Large intestine (tissue), 3 donors: ENCODE measurements around the gene TARP.
A peak's percentile ranks its signal among the peaks of the same experiment; 100 is the strongest.
"Not testable (repeated sequence)": the region's sequence is repeated elsewhere in the genome, so short reads cannot be mapped to it uniquely, and the experiment has no call there.

Experiments used
- DNase-seq, 2 donors: peaks; one replicate each; pipeline versions ENCODE4 v3.0.0 to v3.0.0-alpha.2; 2013
- H3K27ac ChIP-seq: one replicate; pipeline ENCODE4 v1.5.1; 2013; ENCODE audit warnings: low read length
- H3K27me3 ChIP-seq: 2 replicates; pipeline ENCODE4 v1.6.1; 2013; ENCODE audit warnings: low read length; ENCODE audit not compliant: control insufficient read depth, insufficient read depth
- H3K36me3 ChIP-seq: 2 replicates; pipeline ENCODE4 v1.6.1; 2013; ENCODE audit warnings: low read length; ENCODE audit not compliant: control insufficient read depth, insufficient read depth
- H3K4me1 ChIP-seq: one replicate; pipeline ENCODE4 v1.6.1; 2013; ENCODE audit warnings: low read length; ENCODE audit not compliant: control insufficient read depth, insufficient read depth
- H3K4me3 ChIP-seq: one replicate; pipeline ENCODE4 v1.5.1; 2013; ENCODE audit warnings: low read length
- H3K9me3 ChIP-seq: one replicate; pipeline ENCODE4 v1.6.1; 2013; ENCODE audit warnings: mild to moderate bottlenecking, low read depth, low read length, moderate library complexity; ENCODE audit not compliant: control insufficient read depth
- WGBS: methylation state at CpG from one replicate; pipeline ENCODE4 v1.1.5; 2013; ENCODE audit warnings: low lambda C conversion rate; ENCODE audit not compliant: insufficient coverage; 5-methylcytosine and 5-hydroxymethylcytosine counted together

Gene TARP

DNA sequence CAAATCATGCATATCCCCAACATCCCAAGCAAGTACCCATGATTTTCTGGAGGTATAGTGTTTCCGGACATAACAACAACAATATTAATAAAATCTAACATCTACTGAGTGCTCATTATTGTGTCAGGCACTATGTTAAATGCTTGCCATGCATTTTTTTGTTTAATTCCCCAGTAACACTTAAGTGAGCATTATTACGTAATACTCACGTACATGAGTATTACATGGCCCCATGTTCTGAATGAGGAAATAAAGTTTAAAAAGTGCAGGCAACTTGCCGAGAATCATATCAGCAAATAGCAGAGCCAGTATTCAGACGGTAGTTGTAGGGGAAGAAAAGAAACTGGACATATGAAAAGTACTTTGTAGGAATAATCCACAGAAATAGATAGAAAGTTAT lies 30.1 kb downstream of the TARP start:
- H3K27ac ChIP-seq, DNase-seq, H3K4me1 ChIP-seq, H3K36me3 ChIP-seq, H3K4me3 ChIP-seq, H3K27me3 ChIP-seq, H3K9me3 ChIP-seq: not testable (repeated sequence)
- 73% methylated on average over 3 of the region's 5 CpGs for WGBS

DNA sequence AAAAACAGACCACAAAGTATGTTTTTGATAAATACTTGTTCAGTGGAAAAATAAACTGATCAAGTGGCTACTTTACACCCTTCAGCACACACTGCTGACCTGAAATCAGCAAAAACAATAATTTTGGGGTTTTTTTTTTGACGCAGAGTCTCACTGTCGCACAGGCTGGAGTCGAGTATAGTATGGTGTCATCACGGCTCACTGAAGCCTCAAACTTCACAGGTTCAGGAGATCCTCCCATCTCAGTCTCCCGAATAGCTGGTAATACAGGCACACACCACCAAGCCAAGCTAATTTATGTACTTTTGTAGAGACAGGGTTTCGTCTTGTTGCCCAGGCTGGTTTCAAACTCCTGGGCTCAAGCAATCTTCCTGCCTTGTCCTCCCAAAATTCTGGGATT lies 30.6 kb downstream of the TARP start:
- WGBS = 100% methylated on average over 2 of the region's 6 CpGs
- DNase-seq = no peak
- H3K27ac ChIP-seq = no peak overlapping the region
- no peak overlapping the region for H3K4me3 ChIP-seq
- H3K27me3 ChIP-seq = no peaks in the 10 kb centered on the region
- H3K4me1 ChIP-seq = no peaks in the 10 kb centered on the region
- no peaks in the 10 kb centered on the region for H3K9me3 ChIP-seq
- no peaks in the 10 kb centered on the region for H3K36me3 ChIP-seq

DNA sequence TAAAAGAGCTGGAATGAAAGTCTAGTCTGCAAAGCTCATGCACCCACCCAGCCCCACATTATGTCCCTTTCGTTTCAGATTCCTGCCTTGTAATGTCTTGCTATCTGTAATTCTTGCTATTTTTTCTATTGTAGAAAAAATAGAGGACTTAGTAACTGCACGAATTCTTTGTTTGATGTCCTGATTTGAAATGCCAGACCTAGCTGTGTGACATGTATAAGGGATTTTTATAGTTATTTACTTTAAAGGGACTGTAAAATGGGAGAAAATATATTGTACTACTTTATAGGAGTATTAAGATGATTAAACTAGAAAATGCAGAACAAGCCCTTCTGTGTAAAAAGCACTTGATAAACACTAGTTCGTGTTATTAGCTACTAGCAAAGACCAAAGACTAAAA lies 32.4 kb downstream of the TARP start:
- H3K27ac ChIP-seq = no peak overlapping the region
- no peak overlapping the region for H3K4me3 ChIP-seq
- no peaks in the 10 kb centered on the region for H3K36me3 ChIP-seq
- H3K9me3 ChIP-seq = no peaks in the 10 kb centered on the region
- 83% methylated on average over 1 of the region's 3 CpGs for WGBS
- no peaks in the 10 kb centered on the region for H3K4me1 ChIP-seq
- no peak for DNase-seq
- H3K27me3 ChIP-seq = no peaks in the 10 kb centered on the region

DNA sequence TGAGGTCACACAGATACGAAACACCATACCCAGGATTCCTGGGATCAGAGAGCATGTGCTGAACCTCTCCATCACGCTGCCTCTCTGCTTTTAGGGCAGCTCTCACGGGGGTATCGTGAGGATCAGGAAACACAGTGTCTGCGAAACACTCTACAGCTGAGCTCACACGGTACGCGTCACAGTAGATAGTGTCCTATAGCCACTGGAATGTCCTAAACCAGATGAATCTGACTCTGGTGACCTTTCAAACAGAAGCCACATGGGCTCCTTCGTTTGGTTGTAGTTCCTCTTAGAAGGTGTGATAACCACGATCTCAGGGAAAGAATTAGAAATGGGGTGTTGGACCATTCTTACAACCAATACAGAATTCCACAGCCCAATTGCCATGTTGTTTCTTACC lies 34.3 kb downstream of the TARP start:
- not testable (repeated sequence) for DNase-seq, H3K9me3 ChIP-seq, H3K4me1 ChIP-seq, H3K36me3 ChIP-seq, H3K27ac ChIP-seq, H3K4me3 ChIP-seq, H3K27me3 ChIP-seq
- WGBS = no CpG with 5 or more reads among the region's 10 CpGs

DNA sequence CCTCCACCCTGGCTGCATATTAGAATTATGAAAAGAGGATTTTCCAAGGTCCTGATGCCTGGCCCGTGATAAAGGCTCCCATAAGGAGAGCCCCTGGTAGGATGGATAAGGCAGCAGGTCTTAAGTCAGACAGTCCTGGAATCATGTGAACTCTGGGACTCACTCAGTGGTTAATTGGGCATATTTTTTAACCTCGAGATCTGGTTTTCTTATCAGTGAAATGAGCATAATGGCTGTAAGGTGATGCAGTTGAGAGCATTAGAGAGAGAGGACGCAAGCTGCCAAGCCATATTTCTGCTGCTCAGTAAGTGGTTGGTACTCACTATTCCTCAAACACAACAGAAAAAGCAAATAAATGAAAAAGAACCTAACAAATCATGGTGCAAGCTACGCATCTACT lies 37.8 kb downstream of the TARP start:
- WGBS = 80% methylated on average over 1 of the region's 4 CpGs
- Histone ChIP-seq H3K27me3 (peaks cover 2% of the 10 kb centered on the region), H3K4me3 (no peak overlapping the region), H3K27ac (no peak overlapping the region), H3K36me3 (peaks cover 1% of the 10 kb centered on the region), H3K4me1 (no peaks in the 10 kb centered on the region), H3K9me3 (no peaks in the 10 kb centered on the region)
- no peak for DNase-seq

DNA sequence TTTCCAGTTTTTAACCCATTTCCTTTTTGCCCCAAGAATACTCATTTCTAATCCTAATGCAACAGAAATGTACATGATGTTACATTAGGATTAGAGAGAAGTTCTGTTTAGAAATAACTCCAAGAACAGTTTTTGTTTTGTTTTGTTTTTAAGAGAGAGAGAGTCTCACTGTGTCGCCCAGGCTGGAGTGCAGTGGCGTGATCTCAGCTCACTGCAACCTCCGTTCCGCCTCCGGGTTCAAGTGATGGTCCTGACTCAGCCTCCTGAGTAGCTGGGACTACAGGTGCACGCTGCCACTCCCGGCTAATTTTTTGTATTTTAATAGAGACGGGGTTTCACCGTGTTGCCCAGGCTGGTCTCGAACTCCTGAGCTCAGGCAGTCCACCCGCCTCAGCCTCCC lies 38.7 kb downstream of the TARP start:
- H3K27me3 ChIP-seq, H3K27ac ChIP-seq: not testable (repeated sequence)

DNA sequence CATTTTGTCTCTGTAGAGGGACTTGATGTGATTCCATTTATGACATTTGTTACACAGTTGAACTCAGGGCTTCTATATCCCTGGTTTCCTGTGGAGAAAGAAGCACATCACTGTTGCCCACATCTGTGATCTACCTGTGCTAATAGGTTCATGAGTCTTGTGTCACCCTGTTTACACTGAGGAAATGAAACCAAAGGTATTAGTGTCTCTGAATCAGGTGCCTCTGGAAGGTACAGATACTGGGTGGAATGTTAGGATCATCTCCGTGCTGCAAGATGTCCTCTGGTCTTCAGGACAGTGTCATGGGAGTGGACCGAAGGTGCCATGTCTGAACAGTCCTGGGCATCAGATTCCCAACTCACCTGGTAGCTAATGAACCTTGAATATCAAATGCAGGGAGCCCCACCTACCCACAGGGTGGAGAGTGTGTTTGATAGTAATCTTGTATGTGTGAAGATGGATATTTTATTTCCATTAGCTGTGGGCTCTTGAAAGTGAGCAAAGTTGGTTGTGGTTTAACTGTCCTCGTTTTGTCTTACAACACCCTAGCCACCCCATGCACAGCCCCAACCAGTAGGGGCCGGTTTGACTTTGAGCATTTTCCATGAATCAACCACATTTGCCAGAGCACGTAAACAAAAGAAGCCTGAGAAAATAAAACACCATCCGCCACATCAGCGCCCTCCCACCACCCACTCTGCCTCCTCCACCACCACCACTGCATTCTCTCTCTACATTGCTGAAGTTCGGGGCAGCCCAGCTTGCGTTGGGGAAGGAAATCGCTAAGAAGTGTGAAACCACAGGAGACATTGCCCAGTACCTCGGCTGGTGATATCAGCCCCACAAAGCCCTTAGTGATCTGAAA lies 40.7 kb downstream of the TARP start:
- Histone ChIP-seq H3K4me3 (no peak overlapping the region), H3K4me1 (no peaks in the 10 kb centered on the region), H3K9me3 (no peaks in the 10 kb centered on the region), H3K27me3 (peaks cover 2% of the 10 kb centered on the region), H3K36me3 (peaks cover 19% of the 10 kb centered on the region), H3K27ac (no peak overlapping the region)
- no CpG with 5 or more reads among the region's 11 CpGs for WGBS
- peak; percentile 16 to 26 for DNase-seq

More for the DNA sequence above, 38.7 kb downstream of the TARP start:
- not testable (repeated sequence) for H3K36me3 ChIP-seq, H3K4me1 ChIP-seq, H3K4me3 ChIP-seq, H3K9me3 ChIP-seq, DNase-seq
- WGBS = no CpG with 5 or more reads among the region's 11 CpGs

DNA sequence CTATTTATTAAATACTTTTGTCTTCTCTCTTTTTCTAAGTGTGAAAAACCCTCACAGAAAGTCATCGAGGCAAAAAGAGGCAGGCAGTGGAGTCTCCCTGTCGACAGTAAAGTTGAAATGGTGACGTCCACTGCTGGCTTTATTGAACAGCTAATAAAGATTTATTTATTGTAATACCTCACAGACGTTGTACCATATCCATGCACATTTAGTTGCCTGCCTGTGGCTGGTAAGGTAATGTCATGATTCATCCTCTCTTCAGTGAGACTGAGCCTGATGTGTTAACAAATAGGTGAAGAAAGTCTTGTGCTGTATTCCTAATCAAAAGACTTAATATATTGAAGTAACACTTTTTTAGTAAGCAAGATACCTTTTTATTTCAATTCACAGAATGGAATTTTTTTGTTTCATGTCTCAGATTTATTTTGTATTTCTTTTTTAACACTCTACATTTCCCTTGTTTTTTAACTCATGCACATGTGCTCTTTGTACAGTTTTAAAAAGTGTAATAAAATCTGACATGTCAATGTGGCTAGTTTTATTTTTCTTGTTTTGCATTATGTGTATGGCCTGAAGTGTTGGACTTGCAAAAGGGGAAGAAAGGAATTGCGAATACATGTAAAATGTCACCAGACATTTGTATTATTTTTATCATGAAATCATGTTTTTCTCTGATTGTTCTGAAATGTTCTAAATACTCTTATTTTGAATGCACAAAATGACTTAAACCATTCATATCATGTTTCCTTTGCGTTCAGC lies 43.4 kb downstream of the TARP start:
- H3K4me3 ChIP-seq = no peak overlapping the region
- H3K9me3 ChIP-seq = no peaks in the 10 kb centered on the region
- 100% methylated on average over 2 of the region's 6 CpGs for WGBS
- peaks cover 27% of the 10 kb centered on the region for H3K36me3 ChIP-seq
- no peaks in the 10 kb centered on the region for H3K27me3 ChIP-seq
- no peak for DNase-seq
- H3K27ac ChIP-seq = no peak overlapping the region
- H3K4me1 ChIP-seq = no peaks in the 10 kb centered on the region

DNA sequence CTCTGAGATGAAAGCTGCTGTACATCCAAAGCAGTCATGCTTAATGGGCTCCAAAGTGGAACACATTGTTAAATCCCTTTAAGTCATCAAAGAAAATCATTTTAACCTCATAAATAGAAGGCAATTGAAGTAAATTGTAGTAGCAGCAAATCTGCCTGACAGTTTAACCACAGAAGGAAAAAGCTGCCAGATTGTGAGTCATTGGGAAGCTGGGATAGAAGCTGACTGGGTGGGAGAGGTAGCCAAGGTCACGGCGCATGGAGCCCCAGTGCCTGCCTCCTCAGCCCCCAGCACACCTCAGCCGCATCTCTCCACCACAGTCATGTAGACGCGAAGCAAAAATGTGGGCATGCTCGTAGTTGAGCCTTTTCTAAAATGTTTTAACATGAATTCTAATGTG lies 44.0 kb downstream of the TARP start:
- Histone ChIP-seq H3K27me3 (no peaks in the 10 kb centered on the region), H3K4me1 (no peaks in the 10 kb centered on the region), H3K4me3 (no peak overlapping the region), H3K9me3 (no peaks in the 10 kb centered on the region), H3K27ac (no peak overlapping the region), H3K36me3 (peaks cover 29% of the 10 kb centered on the region)
- no CpG with 5 or more reads among the region's 6 CpGs for WGBS
- DNase-seq = no peak

DNA sequence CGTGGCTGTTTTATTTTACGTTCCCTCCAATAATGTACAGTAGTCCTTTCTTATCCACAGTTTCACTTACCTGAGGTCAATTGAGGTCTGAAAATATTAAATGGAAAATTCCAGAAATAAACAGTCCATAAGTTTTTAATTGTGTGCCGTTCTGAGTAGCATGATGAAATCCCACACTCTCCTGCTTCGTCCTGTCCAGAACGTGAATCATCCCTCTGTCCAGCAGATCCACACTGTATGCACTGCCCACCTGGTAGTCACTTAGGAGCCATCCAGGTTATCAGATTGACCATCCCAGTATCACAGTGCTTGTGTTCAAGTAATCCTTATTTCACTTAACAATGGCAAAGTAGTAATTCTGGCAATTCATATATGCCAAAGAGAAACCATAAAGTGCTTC lies 49.0 kb downstream of the TARP start:
- H3K36me3 ChIP-seq = peaks cover 43% of the 10 kb centered on the region
- no peak overlapping the region for H3K4me3 ChIP-seq
- 100% methylated on average over 2 of the region's 5 CpGs for WGBS
- no peak overlapping the region for H3K27ac ChIP-seq
- no peaks in the 10 kb centered on the region for H3K4me1 ChIP-seq
- no peaks in the 10 kb centered on the region for H3K27me3 ChIP-seq
- no peaks in the 10 kb centered on the region for H3K9me3 ChIP-seq
- DNase-seq = no peak
